HG02759 (cell line): ENCODE data around the gene FOXC2.

ENCODE experiments used
- ATAC-seq: cut with Tn5 transposase; IDR thresholded peaks from one replicate; pipeline ENCODE4 v1.9.1; 2021; ENCODE audit warnings: mild to moderate bottlenecking, moderate library complexity; ENCODE audit not compliant: unreplicated experiment

The FOXC2 gene

DNA sequence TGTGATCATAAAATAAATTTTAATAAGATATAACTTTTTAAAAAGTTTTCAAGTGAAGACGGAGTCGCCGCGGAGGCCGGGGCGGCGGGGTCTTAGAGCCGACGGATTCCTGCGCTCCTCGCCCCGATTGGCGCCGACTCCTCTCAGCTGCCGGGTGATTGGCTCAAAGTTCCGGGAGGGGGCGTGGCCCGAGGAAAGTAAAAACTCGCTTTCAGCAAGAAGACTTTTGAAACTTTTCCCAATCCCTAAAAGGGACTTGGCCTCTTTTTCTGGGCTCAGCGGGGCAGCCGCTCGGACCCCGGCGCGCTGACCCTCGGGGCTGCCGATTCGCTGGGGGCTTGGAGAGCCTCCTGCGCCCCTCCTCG lies at the start of gene FOXC2:
FOXC2 (plus strand) TSS at position 229 of the 365 bp plus-strand sequence. CDS start 507 bp downstream, outside the sequence.
- no peak for ATAC-seq

DNA sequence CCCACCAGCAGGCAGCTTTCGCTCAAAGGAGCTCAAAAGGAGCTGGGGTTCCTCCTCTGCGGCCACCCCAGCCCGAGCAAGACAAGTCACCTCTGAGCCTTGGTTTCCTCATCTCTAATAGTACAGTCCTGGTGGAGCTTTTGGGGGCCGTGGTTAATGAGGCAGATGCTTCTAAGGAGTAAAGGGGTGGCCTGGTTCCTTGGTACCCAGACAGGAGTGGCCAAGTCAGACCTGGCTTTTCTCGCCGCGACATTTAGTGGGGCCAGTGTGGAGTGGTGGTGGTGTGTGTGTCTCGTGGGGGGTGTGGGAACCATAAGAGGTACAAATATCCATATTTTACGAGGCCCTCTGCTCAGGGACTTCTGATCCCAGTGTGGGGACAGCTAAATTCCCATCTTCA lies 49.6 kb upstream of the FOXC2 start:
- no peak for ATAC-seq

DNA sequence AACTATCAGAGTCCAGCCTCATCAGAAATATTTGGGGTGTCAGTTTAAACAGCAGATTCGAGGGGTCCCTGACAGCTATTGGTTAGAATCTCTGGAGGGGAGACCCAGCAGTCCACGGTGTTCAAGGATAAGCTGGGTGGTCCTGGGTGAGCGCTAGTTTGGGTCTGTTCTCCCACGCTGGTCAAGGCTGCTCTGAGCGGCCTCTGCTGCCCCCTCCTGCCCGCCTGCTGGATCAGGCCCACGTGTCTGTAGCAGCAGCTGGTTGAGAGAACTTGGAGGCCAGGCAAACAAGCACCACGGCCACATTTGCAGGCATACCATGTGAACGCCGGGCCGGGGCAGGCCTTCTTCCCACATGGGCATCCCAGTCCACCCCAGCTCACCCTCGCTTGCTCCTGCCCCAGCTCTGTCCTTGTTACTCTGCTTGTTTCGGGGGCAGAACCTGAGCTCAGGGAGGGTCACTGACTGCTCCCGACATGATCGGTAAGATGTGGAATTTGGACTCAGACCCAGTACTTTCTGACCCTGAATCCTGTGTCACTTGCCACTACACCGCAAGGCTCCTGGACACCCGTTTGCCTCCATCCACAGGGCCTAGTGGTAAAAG lies 48.9 kb upstream of the FOXC2 start:
- ATAC-seq: no peak

DNA sequence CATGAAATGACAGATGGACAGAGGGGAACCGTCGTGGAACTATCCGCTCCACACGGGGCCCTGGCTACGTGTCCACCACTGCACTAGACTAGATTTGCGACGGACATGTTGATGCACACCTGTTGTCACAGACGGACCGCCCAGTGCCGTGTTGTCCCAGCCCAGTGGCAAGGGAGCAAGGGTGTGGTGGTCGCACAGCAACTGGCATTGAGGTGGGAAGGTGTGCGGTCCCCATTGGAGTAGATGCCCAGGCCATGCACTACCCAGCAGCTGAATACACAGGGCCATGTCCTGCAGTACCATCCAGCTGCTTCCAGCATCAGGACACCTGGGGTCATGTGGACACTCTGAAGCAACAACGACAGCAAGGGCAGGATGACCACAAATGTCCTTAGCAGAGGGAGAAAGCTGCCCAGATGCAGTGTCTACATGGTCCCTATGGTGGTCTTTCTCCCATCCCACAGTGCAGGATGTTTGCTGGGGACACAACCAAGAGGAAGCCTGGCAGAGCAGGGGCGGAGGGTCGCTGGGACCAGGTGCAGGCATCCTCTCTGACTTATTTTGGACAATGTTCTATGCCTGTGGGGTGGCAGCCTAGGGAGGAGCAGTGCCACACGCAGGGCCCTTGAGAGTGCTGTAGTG lies 47.5 kb upstream of the FOXC2 start:
- no peak for ATAC-seq

DNA sequence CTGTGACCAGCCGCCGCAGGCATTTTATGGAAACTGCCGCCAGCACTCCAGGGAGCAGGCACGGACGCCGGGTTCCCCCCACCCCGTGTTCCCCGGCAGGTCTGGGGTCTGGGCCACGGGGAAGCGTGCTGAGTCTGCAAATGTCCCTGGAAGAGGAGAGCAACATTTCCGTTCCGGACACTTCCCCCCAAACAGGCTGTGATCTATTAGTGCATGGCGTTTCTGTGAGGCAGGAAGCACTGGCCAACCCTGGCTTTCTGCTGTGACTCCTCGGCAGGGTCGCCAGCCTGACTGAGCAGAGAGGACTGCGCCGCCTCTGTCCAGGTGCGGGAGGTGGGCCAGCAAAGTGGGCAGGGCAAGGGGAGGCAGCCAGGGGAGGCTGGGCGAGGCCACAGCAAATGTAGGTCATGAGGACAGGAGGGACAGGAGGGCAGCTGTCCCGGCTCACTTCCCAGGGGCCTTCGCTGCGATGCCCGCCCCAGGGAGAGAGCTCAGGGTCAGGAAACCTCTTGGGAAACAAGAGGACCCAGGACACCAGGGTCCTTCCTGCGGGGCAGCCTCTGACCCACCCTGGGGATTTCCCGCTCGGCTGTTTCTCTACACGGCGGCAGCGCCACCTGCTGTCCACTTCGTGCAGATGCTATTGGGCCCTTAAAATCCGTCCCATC lies 46.8 kb upstream of the FOXC2 start:
- no peak for ATAC-seq

DNA sequence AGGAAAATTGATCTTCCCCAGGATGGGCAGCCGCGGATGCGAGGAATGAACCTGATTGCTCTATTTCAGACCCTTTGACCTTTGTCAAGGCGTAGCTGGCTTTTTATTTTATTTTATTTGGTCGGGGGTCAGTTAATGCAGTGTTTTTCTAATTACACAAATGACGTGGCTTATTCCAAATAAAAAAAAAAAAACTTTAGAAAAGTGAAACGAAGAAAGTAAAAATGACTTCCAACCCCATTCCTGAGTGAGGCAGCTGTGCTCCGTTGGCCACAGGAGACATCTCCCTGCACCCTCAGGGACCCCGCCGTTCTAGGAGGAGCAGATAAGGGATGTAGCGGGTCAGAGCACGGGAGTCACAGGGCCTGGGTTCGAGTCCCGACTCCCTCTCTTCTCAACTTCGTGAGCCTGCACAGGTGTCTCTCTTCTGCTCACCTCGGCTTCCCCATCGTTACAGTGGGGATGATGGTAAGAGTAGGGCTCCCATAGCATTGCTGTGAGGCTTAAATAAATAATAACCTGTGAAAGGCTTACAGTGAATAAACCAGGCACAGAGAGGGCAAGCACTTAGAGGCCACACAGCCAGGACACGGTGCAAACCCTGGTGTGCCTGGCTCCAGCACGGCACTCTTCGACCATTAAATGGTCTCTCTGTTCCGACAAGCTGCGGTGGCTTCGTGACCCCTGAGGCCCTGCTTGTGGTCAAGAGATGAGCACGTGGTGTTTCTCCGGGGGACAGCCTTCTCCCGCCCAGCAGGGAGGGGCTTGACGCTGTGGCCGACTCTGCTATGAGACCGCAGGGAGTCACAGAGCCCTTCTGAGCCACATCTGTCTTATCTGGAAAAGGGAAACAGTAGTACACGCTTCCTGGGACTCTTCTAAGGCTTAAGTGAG lies 46.1 kb upstream of the FOXC2 start:
- ATAC-seq: no peak

DNA sequence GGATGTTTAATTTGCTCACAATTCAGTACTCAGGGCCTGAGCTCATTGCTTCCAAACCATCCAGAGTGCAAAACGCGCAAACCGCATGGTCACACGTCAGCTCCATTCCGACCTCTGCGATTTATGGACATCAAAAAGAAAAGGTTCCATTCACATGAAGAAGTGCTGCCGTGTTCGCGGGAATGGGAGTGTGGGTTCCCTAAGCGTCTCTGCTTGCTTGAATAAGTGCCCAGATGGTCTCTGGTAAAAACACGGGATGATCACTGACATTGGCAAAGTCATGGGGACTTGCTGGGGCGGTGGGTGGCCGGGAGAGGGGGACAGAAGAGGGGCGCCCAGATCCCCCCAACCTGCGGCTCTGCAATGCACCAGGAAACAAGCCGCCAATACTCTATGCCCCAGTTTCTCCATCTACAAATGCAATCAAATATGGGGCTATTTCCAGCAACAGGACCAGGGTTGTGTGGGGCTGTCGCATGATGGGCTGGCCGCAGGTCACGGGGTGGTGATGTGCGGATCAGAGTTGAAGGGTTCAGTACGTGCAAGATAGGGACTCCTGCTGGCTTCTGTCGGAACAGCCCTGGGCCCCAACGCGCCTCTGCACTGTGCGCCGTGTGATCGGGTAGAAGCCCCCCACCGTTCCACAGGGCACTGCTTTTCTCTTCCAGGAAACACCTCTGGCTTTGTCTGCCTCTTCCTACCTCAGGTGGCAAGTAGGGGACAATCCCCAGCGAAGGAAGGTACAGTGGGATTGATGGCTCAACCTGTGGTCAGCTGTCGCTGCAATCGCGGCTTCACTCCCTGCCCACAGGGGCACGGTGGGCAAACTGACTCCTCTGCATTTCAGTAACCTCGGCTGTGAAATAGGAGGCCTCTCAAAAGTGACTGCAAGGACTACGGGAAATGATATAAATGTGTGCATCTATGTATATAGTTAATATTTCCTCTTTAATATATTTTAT lies 45.1 kb upstream of the FOXC2 start:
- ATAC-seq: no peak

DNA sequence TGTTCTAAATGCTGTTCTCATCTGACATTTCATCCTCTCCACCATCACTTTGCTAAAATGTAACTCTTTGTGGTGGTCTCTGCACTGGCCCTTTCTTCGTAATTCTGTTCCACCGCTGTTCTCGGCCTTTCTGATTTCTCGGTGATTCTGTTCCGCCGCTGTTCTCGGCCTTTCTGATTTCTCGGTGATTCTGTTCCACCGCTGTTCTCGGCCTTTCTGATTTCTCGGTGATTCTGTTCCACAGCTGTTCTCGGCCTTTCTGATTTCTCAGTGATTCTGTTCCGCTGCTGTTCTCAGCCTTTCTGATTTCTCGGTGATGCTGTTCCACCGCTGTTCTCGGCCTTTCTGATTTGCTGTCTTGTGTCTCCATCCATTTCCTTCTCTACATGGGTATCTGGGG lies 44.0 kb upstream of the FOXC2 start:
- ATAC-seq: no peak

DNA sequence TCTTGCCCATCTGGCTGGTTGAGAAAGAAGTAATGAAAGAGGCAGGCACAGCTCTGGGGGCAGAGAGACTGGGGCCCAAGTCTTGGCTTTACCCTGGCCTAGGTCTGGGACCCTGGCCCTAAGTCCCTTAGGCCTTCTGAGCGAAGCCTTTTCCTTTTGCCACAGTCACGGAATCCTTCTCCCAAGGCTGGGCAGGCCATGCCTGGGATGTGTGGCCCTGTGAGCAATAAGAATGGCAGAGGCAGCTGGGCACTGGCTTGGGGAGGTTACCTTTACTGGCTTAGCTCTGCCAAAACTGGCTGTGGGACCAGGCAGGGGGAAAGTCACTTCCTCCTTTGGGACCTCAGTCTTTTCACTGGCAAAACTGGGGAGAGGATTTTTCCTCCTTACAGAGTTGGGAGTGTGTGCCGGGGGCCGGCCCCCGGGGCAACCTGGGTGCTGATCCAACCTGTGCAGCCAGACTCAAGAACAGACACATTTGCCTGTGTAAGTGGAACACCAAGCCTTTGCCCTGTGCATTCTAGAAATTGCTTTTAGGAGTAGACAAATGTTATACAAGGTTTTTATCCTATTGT lies 43.4 kb upstream of the FOXC2 start:
- no peak for ATAC-seq

DNA sequence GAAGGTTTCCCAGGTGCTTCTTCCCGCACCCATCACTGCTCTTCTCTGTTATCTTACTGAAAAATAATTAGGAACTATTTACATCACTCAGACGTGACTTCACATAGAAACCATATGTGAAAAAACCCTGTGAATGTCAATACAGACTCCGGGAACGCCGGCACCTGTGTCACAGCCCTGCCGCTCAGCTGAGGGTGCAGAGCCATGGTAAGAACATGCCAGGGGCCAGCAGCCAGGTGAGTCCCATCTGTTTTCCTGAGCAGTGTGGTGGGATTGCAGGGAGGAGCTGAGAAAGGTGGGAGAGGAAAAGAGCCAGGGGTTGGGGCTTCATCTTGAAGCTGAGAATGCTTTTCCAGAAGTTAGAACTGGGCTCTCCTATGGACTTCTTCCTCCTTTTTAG lies 42.6 kb upstream of the FOXC2 start:
- ATAC-seq: no peak

DNA sequence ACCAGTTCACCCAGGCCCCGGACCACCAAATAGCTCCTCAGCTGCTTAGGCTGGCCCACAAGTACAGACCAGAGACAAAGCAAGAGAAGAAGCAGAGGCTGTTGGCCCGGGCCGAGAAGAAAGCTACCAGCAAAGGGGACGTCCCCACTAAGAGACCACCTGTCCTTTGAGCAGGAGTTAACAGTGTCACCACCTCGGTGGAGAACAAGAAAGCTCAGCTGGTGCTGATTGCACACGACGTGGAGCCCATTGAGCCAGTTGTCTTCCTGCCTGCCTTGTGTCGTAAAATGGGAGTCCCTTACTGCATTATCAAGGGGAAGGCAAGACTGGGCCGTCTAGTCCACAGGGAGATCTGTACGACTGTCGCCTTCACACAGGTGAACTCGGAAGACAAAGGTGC lies 40.9 kb upstream of the FOXC2 start:
- no peak for ATAC-seq

DNA sequence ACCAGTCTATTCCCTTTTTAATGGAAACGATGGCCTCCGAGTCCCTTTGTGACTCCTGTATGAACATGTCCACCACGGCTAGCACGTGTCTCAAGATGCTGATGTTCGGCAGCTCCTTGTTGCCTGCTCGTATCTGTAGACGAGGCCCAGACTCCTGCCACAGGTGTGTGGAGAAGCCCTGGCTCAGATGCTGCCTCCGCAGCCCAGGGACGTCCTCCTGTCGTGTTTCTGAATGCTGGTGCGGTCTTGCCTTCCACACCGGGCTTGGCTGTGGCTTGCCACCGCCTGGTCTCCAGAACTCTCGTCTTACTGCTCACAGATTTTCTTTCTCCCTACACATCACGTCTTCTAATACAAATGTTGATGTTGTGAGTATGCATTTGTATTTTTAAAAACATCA lies 39.3 kb upstream of the FOXC2 start:
- no peak for ATAC-seq

DNA sequence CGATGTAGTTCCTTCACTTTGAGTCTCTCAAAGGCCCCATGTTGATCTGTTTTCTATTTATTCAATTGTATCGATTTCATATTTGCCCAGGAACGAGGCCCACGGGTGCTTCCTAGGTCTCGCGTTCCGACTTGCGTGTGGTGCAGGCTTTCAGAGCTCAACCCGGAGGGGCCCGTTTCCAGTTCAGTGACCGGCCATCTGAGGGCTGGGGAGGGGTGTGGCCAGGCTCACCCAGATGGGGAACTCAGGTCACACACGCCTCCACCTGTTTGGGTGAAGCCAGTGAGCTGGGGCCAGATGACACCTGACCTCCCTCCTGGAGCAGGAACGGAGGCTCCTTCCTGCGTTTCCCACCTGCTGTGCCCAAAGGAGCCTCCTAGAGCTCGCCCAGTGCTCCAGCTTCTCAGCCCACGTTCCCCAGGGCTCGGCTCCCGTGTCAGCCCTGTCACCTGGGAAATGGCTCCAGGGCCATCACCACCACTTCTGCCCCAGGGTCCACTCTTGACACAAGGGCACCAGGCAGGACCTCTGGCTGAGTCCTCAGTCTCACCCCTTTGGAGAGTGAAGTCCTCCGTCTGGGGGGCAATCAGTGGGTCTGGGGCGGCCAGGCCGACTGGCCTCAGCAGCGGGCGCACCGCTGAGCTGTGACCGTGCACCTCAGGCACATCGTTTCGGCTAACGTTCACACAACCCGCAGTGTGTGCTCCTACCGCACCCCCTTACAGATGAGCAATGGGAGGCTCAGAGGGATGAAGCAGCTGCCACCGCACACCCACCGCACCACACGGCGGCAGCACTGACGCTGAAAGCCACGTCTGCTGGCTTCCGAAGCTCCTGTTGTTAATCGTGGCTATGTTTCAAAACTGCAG lies 38.3 kb upstream of the FOXC2 start:
- ATAC-seq: no peak

DNA sequence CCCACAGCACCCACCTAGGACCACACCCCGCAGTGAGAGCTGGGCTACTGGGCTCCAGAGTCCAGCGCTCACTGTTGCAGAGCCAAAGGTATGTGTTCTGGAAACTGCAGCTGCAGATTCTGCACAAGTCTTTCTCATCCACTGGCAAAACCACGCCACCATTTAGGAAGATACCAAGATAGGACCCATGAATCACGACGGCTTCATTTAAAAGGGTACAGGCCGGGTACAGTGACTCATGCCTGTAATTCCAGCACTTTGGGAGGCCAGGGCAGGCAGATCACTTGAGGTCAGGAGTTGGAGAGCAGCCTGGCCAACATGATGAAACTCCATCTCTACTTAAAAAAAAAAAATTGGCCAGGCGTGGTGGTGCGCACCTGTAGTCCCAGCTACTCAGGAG lies 37.5 kb upstream of the FOXC2 start:
- no peak for ATAC-seq

DNA sequence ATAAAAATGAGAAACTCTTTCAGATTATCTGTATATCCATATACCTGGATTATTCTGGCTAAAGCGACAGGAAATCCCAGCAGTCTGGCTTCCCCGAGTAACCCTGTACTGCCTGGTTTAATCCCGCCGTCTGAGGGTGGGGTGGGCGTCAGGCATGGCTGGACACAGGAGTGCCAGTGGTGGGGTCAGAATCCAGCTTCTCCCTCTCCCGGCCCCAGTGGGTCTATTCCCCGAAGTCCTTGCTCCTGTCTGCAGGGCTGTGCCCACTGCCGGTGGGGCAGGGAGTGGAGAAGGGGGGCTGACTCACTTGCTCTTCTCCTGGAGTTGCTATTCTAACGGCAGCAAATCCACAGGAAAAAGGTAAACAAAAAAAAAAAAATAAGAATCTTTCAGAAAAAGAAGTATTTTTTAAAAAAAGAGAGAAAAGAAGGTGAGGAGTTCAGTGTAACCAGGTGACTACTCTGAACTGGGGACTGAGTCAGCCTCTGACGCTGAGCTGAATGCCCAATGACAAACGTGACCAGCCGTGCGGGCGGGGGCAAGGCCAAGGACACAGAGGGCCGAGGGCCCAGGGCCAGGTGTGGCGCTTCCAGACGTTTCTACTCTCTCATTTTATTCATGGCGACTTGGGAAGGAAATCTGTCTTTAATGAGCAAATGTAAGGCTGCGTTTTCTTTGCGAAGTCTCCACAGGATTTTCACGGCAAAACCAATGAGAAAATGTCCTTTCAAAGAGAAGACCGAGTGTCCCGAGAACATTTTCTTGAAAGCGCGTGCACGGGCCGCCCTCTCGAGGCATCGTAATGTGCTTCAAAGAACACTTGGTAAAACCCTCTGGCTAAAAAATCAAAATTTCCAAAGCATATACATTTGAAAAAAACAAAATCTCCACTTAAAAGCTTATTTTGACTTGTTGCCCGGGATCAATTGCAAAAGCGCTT lies 36.1 kb upstream of the FOXC2 start:
- no peak for ATAC-seq

DNA sequence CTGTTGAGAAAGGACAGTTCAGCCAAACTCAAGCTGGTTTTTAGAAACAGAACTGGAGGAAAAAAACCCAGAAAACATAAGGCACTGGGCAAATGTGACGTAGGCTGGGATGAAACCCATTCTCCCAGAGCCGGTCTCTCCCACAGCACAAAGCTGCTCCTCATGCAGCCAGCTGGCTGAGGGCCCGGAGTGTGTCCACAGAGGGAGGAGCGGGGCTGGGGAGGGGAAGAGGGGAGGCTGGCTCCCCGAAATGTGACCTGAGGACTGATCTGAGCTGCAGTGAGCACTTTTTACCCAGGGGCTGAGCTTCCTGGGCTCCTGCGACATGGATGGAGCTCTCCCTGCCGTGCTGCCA lies 35.5 kb upstream of the FOXC2 start:
- ATAC-seq: no peak

DNA sequence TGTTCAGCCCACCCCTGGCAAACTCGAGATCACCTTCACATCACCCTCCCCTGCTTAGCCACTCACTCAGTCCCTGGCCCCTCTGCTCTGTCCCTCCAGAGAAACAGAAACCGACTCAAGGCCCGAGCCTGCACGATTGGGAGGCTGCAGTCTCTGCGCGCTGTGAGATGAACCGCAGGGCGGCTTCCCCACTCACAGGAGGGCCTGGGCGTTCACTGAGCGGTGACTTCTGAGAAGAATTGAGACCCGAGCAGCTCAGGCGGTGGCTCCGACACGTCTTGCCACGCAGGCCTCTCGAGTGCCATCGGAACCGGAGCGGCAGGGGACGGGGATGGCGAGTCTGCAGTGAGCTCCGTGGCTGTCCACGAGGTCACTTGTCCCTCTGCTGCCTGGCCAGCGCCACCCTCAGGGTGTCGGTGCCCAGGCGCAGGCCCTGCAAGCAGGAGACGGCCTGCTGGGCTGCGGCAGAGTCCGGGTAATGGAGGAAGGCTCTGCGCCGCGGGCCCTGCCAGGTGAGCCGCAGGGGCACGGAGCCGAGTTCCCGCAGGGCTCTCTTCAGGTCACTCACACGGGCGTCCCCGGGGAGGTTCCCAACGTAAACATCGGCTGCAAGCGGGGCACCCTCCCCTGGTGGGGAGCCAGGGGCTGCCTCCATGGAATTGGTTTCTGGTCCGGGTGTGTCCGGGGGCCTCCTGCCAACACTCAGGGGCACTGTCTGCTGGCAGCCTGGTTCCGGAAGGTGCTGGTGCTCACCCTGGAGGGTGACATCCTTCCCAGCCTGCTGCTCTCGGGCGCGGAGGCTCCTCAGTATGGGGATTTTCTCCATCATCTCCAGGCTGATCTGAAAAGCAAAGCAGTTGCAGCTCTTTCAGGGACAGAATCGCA lies 34.7 kb upstream of the FOXC2 start:
- no peak for ATAC-seq
